KMS-11 (cell line): ENCODE measurements around the gene TEF.

Source experiments
- H2AFZ ChIP-seq: fragments of 200-600 bp; sonication (generic); 2 replicates; pipeline ENCODE4 v1.6.1; 2016; ENCODE audit warnings: antibody characterized with exemption, mixed run types, low read depth
- H3K27ac ChIP-seq: fragments of 200-600 bp; sonication (generic); 2 replicates; pipeline ENCODE4 v1.6.1; 2016; ENCODE audit warnings: mild to moderate bottlenecking, mixed run types
- H3K27me3 ChIP-seq: fragments of 200-600 bp; sonication (generic); 2 replicates; pipeline ENCODE4 v1.6.1; 2017; ENCODE audit warnings: mild to moderate bottlenecking, low read depth, mixed run types, moderate library complexity; ENCODE audit not compliant: insufficient read depth
- H3K36me3 ChIP-seq: fragments of 200-600 bp; sonication (generic); 2 replicates; pipeline ENCODE4 v1.6.1; 2017; ENCODE audit warnings: mild to moderate bottlenecking, mixed run types; ENCODE audit not compliant: insufficient read depth
- H3K4me1 ChIP-seq: fragments of 200-600 bp; sonication (generic); 2 replicates; pipeline ENCODE4 v1.6.1; 2016; ENCODE audit warnings: mild to moderate bottlenecking, low read depth, mixed run types; ENCODE audit not compliant: poor library complexity, severe bottlenecking
- H3K4me2 ChIP-seq: fragments of 200-600 bp; sonication (generic); 2 replicates; pipeline ENCODE4 v1.7.0; 2016; ENCODE audit warnings: mild to moderate bottlenecking, mixed run types
- H3K4me3 ChIP-seq: fragments of 200-600 bp; sonication (generic); IDR thresholded peaks from 2 replicates; pipeline ENCODE4 v1.6.1; 2017; ENCODE audit warnings: low read depth, low read length, mixed read lengths; ENCODE audit not compliant: insufficient read depth
- H3K79me2 ChIP-seq: fragments of 200-600 bp; sonication (generic); 2 replicates; pipeline ENCODE4 v1.6.1; 2016; ENCODE audit warnings: low read depth, mixed run types; ENCODE audit not compliant: insufficient read depth
- H3K9ac ChIP-seq: fragments of 200-600 bp; sonication (generic); 2 replicates; pipeline ENCODE4 v1.6.1; 2016; ENCODE audit warnings: mild to moderate bottlenecking, mixed run types
- H4K20me1 ChIP-seq: fragments of 200-600 bp; sonication (generic); 2 replicates; pipeline ENCODE4 v1.6.1; 2016; ENCODE audit warnings: mild to moderate bottlenecking, mixed run types; ENCODE audit not compliant: insufficient read depth
- TF ChIP-seq, protein P1 (sequence below): fragments of 200-600 bp; sonication (generic); conservative IDR thresholded peaks from 2 replicates; pipeline ENCODE4 v1.6.1; 2017; ENCODE audit warnings: low read depth, mild to moderate bottlenecking, antibody characterized with exemption, low read length, moderate library complexity, mixed read lengths

The TEF gene

DNA sequence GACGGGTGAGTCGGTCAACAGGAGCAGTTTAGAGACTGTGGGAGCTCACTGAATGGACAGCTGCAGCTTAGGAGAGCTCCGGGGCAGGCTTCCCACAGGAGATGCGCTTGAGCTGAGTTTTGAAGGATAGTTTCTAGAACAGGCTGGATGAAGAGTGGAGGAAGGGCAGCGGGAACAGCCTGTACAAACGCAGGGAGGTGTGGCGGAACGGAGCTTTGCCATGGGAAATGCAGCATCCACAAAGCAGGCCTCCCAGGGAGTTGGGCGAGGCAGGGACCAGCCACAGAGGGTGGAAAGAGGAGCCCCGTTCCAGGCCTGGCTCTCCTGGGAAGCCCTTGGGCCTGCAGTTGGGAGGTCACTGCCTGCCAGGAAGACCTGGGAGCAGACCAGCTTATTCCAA is 26.8 kb upstream of the TEF start:
- no peak overlapping the region for H3K4me2 ChIP-seq
- H2AFZ ChIP-seq = no peak overlapping the region
- H3K36me3 ChIP-seq = no peaks in the 10 kb centered on the region

GRCh38 chr22:41355895-41356294 is 25.8 kb upstream of the TEF start:
- Histone ChIP-seq H3K36me3 (no peaks in the 10 kb centered on the region), H3K79me2 (no peaks in the 10 kb centered on the region), H3K4me1 (no peaks in the 10 kb centered on the region), H3K27ac (no peak overlapping the region), H3K27me3 (no peaks in the 10 kb centered on the region), H3K4me3 (no peak overlapping the region), H4K20me1 (no peaks in the 10 kb centered on the region), H3K9ac (no peak overlapping the region), H2AFZ (no peak overlapping the region), H3K4me2 (no peak overlapping the region)
- TF ChIP-seq, protein P1, sequence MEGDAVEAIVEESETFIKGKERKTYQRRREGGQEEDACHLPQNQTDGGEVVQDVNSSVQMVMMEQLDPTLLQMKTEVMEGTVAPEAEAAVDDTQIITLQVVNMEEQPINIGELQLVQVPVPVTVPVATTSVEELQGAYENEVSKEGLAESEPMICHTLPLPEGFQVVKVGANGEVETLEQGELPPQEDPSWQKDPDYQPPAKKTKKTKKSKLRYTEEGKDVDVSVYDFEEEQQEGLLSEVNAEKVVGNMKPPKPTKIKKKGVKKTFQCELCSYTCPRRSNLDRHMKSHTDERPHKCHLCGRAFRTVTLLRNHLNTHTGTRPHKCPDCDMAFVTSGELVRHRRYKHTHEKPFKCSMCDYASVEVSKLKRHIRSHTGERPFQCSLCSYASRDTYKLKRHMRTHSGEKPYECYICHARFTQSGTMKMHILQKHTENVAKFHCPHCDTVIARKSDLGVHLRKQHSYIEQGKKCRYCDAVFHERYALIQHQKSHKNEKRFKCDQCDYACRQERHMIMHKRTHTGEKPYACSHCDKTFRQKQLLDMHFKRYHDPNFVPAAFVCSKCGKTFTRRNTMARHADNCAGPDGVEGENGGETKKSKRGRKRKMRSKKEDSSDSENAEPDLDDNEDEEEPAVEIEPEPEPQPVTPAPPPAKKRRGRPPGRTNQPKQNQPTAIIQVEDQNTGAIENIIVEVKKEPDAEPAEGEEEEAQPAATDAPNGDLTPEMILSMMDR = no peak

More for the DNA sequence above, 26.8 kb upstream of the TEF start:
- Histone ChIP-seq H3K9ac (no peak overlapping the region), H4K20me1 (no peaks in the 10 kb centered on the region), H3K27ac (no peak overlapping the region), H3K4me1 (no peaks in the 10 kb centered on the region), H3K27me3 (no peaks in the 10 kb centered on the region), H3K4me3 (no peak overlapping the region), H3K79me2 (no peaks in the 10 kb centered on the region)
- TF ChIP-seq, protein P1 = no peak

DNA sequence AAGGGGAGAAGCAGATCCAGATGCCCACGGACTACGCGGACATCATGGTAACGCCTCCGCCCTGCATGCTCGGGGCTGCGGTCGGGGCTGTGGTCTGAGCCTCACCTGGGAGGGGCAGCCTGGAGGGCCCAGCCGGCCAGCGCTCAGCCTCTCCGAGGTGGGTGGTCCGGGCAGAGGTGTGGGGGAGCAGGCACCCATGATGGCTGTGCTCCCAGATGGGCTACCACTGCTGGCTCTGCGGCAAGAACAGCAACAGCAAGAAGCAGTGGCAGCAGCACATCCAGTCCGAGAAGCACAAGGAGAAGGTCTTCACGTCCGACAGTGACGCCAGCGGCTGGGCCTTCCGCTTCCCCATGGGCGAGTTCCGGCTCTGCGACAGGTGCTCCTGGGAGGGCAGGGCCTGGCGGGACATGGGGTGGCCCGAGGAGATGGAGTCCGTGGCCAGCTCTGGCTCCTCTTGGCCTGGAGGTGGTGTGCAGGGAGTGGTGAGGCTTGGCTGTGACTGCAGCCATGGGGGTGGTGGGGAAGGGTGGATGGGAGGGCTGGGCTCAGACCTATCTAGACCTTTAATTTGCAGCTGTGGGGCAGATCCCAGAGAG is 25.2 kb upstream of the TEF start:
- Histone ChIP-seq H3K9ac (no peak overlapping the region), H3K27ac (no peak overlapping the region), H3K4me1 (no peaks in the 10 kb centered on the region), H4K20me1 (no peaks in the 10 kb centered on the region), H3K4me2 (no peak overlapping the region), H3K79me2 (no peaks in the 10 kb centered on the region), H2AFZ (no peak overlapping the region), H3K36me3 (no peaks in the 10 kb centered on the region), H3K4me3 (no peak overlapping the region), H3K27me3 (no peaks in the 10 kb centered on the region)
- TF ChIP-seq, protein P1 = no peak

DNA sequence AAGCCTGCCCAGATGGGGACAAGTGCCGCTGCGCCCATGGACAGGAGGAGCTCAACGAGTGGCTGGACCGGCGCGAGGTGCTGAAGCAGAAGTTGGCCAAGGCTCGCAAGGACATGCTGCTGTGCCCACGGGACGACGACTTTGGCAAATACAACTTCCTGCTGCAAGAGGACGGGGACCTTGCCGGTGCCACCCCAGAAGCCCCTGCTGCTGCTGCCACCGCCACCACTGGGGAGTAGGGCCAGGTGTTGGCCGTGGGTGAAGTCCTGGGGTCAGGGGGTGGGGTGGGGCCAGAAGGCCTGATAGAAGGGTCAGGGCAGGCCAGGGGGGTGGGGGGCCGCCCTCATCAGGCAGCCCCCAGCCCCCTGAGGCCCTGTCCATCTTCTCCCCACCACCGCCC is 24.6 kb upstream of the TEF start:
- Histone ChIP-seq H3K4me2 (no peak overlapping the region), H3K4me3 (no peak overlapping the region), H3K79me2 (no peaks in the 10 kb centered on the region), H3K27me3 (no peaks in the 10 kb centered on the region), H2AFZ (no peak overlapping the region), H3K9ac (no peak overlapping the region), H4K20me1 (no peaks in the 10 kb centered on the region), H3K27ac (no peak overlapping the region), H3K36me3 (no peaks in the 10 kb centered on the region), H3K4me1 (no peaks in the 10 kb centered on the region)
- TF ChIP-seq, protein P1 = no peak
